Measurements from ENCODE around the gene BRD3OS.
"Not testable (repeated sequence)": the region's sequence is repeated elsewhere in the genome, so short reads cannot be mapped to it uniquely, and the experiment has no call there.

Gene BRD3OS

GRCh38 chr9:134063571-134064450 is 38.5 kb downstream of the BRD3OS start:
- DNase-seq (ENCODE audit: low read depth, low spot score): no peak

GRCh38 chr9:134064711-134065110 is 39.4 kb downstream of the BRD3OS start:
- no peak for DNase-seq (ENCODE audit: low read depth, low spot score)

- DNase-seq (ENCODE audit: low read depth, low spot score): peak; percentile 60
Measured at GRCh38 chr9:134065612-134066419, 40.5 kb downstream of the BRD3OS start.

- DNase-seq (ENCODE audit: low read depth, low spot score): peak; percentile 43
Measured at GRCh38 chr9:134066526-134066912, 41.2 kb downstream of the BRD3OS start.

GRCh38 chr9:134066913-134067851 is 41.9 kb downstream of the BRD3OS start:
- DNase-seq (ENCODE audit: low read depth, low spot score): no peak

- peak; percentile 81 for DNase-seq (ENCODE audit: low read depth, low spot score)
Measured at GRCh38 chr9:134067904-134068743, 42.8 kb downstream of the BRD3OS start, which contains the start of gene BRD3. Gene BRD3, minus strand, starts transcription at chr9:134068026. Its CDS starts 14,549 bp downstream, at chr9:134053477.

GRCh38 chr9:134068744-134069479 is 43.6 kb downstream of the BRD3OS start:
- no peak for DNase-seq (ENCODE audit: low read depth, low spot score)

- DNase-seq (ENCODE audit: low read depth, low spot score): no peak
Measured at GRCh38 chr9:134069480-134070399, 44.5 kb downstream of the BRD3OS start.

- no peak for DNase-seq (ENCODE audit: low read depth, low spot score)
Measured at GRCh38 chr9:134071149-134071548, 45.9 kb downstream of the BRD3OS start.

GRCh38 chr9:134072683-134073082 is 47.4 kb downstream of the BRD3OS start:
- not testable (repeated sequence) for DNase-seq (ENCODE audit: low read depth, low spot score)

GRCh38 chr9:134073500-134073899 is 48.2 kb downstream of the BRD3OS start:
- no peak for DNase-seq (ENCODE audit: low read depth, low spot score)

GRCh38 chr9:134075689-134076088 is 50.4 kb downstream of the BRD3OS start:
- not testable (repeated sequence) for DNase-seq (ENCODE audit: low read depth, low spot score)

- DNase-seq (ENCODE audit: low read depth, low spot score): no peak
Measured at GRCh38 chr9:134076644-134077043, 51.4 kb downstream of the BRD3OS start.
